ENCODE results near the gene DNM3.

The DNM3 gene

DNA sequence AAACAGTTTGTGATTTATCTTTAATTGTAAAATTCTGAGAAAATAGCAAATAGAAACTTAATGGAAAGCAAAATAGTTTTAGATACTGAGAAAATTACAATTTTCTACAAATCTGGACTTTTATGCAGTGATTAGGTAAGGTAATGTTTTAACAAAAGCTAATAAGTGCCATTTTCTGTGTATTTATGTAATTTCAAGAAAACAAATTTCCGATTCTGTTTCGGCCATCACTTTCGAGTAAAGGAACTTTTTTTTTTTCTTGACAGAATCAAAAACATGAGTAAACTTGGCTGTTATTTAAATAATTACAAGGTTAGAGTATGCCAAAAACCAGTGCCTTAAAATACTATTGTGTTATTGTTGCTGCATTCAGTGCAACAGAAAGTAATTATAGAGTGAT, 298.8 kb downstream of the DNM3 start:
- Histone ChIP-seq H3K9me3 (ENCODE audit: control insufficient read depth in 1 of 2, low read length in 2 of 2) (no peaks in the 10 kb centered on the region), H3K27me3 (ENCODE audit: control insufficient read depth in 1 of 2, insufficient read depth in 2 of 2, low read length in 2 of 2) (no peaks in the 10 kb centered on the region), H3K4me3 (ENCODE audit: low read depth in 1 of 2, low read length in 2 of 2) (no peak overlapping the region), H3K27ac (ENCODE audit: low read depth, low read length) (no peak overlapping the region), H3K4me1 (ENCODE audit: control insufficient read depth in 1 of 2, insufficient read depth in 2 of 2, low read length in 2 of 2) (peaks cover 0 to 1% of the 10 kb centered on the region in 2 donors), H3K9ac (ENCODE audit: low read depth in 1 of 2, low read length in 2 of 2) (no peak overlapping the region), H3K36me3 (ENCODE audit: control insufficient read depth in 1 of 2, insufficient read depth in 2 of 2, low read length in 2 of 2) (no peaks in the 10 kb centered on the region)

DNA sequence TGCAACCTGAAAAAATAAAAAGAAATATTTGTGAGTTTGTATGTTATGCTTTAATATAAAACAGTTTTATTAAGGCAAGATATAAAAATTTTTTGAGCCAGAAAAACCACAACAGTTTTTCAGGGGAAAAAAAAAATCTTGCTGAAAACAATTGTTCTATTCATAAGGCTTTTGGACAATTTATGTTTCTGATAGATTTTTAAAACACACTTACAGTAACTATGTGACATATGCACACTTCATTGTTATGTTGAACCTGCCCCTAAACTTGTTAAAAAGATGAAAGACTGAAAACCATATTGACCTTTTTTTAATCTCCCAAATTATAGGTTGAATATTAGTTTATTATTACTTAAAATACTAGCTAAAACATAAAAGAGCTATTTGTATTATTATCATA, 299.3 kb downstream of the DNM3 start:
- H3K27me3 ChIP-seq (ENCODE audit: control insufficient read depth in 1 of 2, insufficient read depth in 2 of 2, low read length in 2 of 2), result no peaks in the 10 kb centered on the region
- H3K4me3 ChIP-seq (ENCODE audit: low read depth in 1 of 2, low read length in 2 of 2), result no peak overlapping the region
- no peak overlapping the region for H3K9ac ChIP-seq (ENCODE audit: low read depth in 1 of 2, low read length in 2 of 2)
- H3K4me1 ChIP-seq (ENCODE audit: control insufficient read depth in 1 of 2, insufficient read depth in 2 of 2, low read length in 2 of 2), result peaks cover 0 to 6% of the 10 kb centered on the region in 2 donors
- H3K27ac ChIP-seq (ENCODE audit: low read depth, low read length), result no peak overlapping the region
- H3K36me3 ChIP-seq (ENCODE audit: control insufficient read depth in 1 of 2, insufficient read depth in 2 of 2, low read length in 2 of 2), result no peaks in the 10 kb centered on the region
- H3K9me3 ChIP-seq (ENCODE audit: control insufficient read depth in 1 of 2, low read length in 2 of 2), result no peaks in the 10 kb centered on the region

DNA sequence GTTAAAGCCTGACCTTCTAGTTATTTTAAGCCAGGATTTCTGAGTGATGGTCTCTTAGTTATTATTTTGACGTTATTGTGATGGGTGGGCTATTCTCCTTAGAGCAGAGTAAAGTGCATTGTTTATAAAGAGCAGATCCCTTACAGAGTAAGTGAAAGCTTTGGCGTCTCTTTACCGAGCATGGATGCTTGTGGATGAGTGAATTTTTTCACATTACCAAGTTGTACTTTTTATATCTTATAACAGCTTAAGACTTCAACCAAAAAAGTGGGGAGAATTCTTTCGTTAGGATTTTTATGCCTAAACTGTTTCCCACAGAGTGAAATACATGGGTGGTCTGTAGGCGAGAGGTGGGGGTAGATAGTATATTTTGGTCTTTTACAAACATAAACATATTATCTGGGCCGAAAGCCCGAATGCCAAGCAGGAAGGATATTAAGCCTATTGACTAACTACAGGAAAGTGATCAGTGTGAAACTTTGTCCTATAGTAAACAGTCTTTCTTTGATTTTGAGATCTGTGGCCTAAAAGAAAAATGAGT, 300.1 kb downstream of the DNM3 start:
- no peaks in the 10 kb centered on the region for H3K9me3 ChIP-seq (ENCODE audit: control insufficient read depth in 1 of 2, low read length in 2 of 2)
- peak overlapping the region; percentile 13 for H3K27ac ChIP-seq (ENCODE audit: low read depth, low read length)
- no peaks in the 10 kb centered on the region for H3K27me3 ChIP-seq (ENCODE audit: control insufficient read depth in 1 of 2, insufficient read depth in 2 of 2, low read length in 2 of 2)
- H3K36me3 ChIP-seq (ENCODE audit: control insufficient read depth in 1 of 2, insufficient read depth in 2 of 2, low read length in 2 of 2), result no peaks in the 10 kb centered on the region
- H3K4me3 ChIP-seq (ENCODE audit: low read depth in 1 of 2, low read length in 2 of 2), result peak overlapping the region in 1 of 2 donors; percentile 28
- H3K9ac ChIP-seq (ENCODE audit: low read depth in 1 of 2, low read length in 2 of 2), result peak overlapping the region in 1 of 2 donors; percentile 25
- H3K4me1 ChIP-seq (ENCODE audit: control insufficient read depth in 1 of 2, insufficient read depth in 2 of 2, low read length in 2 of 2), result peaks cover 0 to 8% of the 10 kb centered on the region in 2 donors

DNA sequence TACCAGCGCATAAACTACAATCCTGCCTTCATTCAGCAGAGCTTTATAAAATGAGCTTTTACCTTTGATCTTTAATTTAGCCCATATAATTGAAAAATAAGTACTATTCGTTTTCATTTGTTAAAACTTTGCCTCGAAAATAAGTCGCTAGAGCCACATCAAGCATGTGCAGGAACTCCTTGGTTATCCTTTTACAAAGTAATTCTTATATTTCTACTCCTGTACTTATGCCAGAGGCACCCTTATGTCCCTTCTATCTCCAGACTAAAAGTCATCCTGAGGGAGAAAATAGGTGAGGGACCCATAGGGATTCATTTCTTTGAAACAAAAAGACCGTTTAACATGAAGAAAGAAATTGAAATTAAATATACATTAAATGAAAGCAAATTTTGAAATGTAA, 301.0 kb downstream of the DNM3 start:
- Histone ChIP-seq H3K9ac (ENCODE audit: low read depth in 1 of 2, low read length in 2 of 2) (no peak overlapping the region), H3K4me3 (ENCODE audit: low read depth in 1 of 2, low read length in 2 of 2) (peak overlapping the region in 1 of 2 donors; percentile 40)

DNA sequence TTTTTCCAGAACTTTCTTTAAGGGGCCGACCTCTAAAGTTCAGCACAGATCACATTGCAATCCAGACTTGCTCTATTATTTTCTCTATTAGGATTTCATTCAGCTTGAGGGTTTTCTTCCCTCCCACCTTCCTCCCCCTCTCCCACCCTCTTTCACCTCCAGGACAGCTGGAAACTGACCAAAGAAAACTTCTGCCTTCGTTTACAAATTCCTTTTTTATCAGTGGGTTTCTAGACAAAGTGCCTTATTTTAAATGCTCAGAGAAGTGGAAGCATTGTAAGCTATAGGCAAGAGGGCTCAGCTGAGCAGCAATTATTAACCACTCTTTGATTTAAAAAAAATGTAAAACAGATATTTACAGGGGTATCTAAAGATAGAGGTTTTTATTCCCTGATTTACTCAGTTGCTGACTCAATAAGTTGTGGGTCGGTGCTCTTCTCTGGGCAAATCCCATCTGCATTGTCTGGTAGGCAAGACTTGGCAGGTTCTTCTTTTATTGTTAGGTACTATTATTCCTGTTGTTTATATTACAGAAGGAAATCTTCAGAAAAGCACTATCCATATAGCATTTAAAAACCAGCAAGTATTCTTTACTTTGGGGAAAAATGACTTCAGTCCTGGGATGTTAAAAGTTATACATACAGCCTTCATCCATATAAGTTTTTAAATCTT, 302.2 kb downstream of the DNM3 start:
- Histone ChIP-seq H3K4me3 (ENCODE audit: low read depth in 1 of 2, low read length in 2 of 2) (peak overlapping the region; percentile 37 to 46), H3K4me1 (ENCODE audit: control insufficient read depth in 1 of 2, insufficient read depth in 2 of 2, low read length in 2 of 2) (peaks cover 0 to 9% of the 10 kb centered on the region in 2 donors), H3K9ac (ENCODE audit: low read depth in 1 of 2, low read length in 2 of 2) (peak overlapping the region; percentile 27 to 47), H3K27me3 (ENCODE audit: control insufficient read depth in 1 of 2, insufficient read depth in 2 of 2, low read length in 2 of 2) (no peaks in the 10 kb centered on the region), H3K27ac (ENCODE audit: low read depth, low read length) (peak overlapping the region; percentile 31), H3K36me3 (ENCODE audit: control insufficient read depth in 1 of 2, insufficient read depth in 2 of 2, low read length in 2 of 2) (no peaks in the 10 kb centered on the region), H3K9me3 (ENCODE audit: control insufficient read depth in 1 of 2, low read length in 2 of 2) (no peaks in the 10 kb centered on the region)

More for the DNA sequence above, 301.0 kb downstream of the DNM3 start:
- H3K36me3 ChIP-seq (ENCODE audit: control insufficient read depth in 1 of 2, insufficient read depth in 2 of 2, low read length in 2 of 2), result no peaks in the 10 kb centered on the region
- no peak overlapping the region for H3K27ac ChIP-seq (ENCODE audit: low read depth, low read length)
- H3K27me3 ChIP-seq (ENCODE audit: control insufficient read depth in 1 of 2, insufficient read depth in 2 of 2, low read length in 2 of 2), result no peaks in the 10 kb centered on the region
- H3K4me1 ChIP-seq (ENCODE audit: control insufficient read depth in 1 of 2, insufficient read depth in 2 of 2, low read length in 2 of 2), result peaks cover 0 to 8% of the 10 kb centered on the region in 2 donors
- H3K9me3 ChIP-seq (ENCODE audit: control insufficient read depth in 1 of 2, low read length in 2 of 2), result no peaks in the 10 kb centered on the region

DNA sequence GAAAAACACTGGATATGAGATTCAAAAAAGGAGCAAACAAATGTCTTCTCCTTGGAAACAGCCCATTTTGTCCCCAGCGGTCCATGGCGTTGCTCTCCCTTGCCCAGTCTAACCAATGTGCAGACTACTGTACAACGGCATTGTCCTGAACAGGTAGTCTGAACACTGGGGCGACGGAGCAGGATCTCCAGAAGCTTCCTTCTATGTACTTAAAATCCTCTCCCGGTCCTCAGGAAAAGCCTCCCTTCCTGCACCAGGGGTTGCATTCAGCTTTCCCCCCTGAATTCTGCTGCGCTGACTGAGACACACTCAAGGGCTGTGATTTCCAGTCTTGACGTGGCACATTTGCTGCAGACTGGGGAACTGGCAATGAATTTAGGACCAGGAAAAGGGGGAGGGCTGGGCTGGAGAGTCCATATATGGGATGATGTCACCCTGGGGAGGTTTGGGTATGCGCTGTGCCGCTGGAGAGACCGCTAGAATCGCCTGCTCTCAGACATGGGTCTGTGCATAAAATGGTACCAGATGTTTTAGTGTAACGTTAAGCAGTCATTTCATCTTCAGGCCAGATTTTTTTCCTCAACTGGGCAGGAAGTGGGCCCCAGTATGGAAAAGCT, 303.3 kb downstream of the DNM3 start:
- H3K27me3 ChIP-seq (ENCODE audit: control insufficient read depth in 1 of 2, insufficient read depth in 2 of 2, low read length in 2 of 2), result no peaks in the 10 kb centered on the region
- H3K27ac ChIP-seq (ENCODE audit: low read depth, low read length), result peak overlapping the region; percentile 76
- H3K4me1 ChIP-seq (ENCODE audit: control insufficient read depth in 1 of 2, insufficient read depth in 2 of 2, low read length in 2 of 2), result peaks cover 0 to 13% of the 10 kb centered on the region in 2 donors
- peak overlapping the region; percentile 5 to 47 for H3K9ac ChIP-seq (ENCODE audit: low read depth in 1 of 2, low read length in 2 of 2)
- no peaks in the 10 kb centered on the region for H3K36me3 ChIP-seq (ENCODE audit: control insufficient read depth in 1 of 2, insufficient read depth in 2 of 2, low read length in 2 of 2)
- H3K4me3 ChIP-seq (ENCODE audit: low read depth in 1 of 2, low read length in 2 of 2), result peak overlapping the region; percentile 25 to 55
- H3K9me3 ChIP-seq (ENCODE audit: control insufficient read depth in 1 of 2, low read length in 2 of 2), result no peaks in the 10 kb centered on the region

DNA sequence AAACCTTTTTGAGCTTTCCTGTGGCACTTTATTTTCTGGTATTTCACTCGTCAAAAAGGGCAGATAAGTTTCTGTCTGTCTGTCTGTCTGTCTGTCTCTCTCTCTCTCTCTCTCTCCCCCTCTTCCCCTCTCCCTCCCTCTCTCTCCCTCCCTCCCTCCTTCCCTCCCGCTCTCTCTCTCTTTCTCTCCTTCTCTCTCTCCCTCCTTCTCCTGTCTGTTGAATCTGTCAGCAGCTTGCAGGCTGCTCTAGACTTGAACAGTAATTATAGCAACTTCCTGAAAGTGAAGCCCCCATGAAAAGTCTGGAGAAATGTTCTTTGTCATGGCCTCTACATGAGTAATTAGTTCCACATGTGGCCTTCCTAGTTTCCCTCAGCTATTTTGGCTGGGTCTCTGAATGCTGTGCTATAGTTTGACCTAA, 303.9 kb downstream of the DNM3 start:
- H3K27me3 ChIP-seq (ENCODE audit: control insufficient read depth in 1 of 2, insufficient read depth in 2 of 2, low read length in 2 of 2), result no peaks in the 10 kb centered on the region
- H3K9ac ChIP-seq (ENCODE audit: low read depth in 1 of 2, low read length in 2 of 2), result peak overlapping the region in 1 of 2 donors; percentile 37
- H3K36me3 ChIP-seq (ENCODE audit: control insufficient read depth in 1 of 2, insufficient read depth in 2 of 2, low read length in 2 of 2), result no peaks in the 10 kb centered on the region
- peaks cover 0 to 13% of the 10 kb centered on the region in 2 donors for H3K4me1 ChIP-seq (ENCODE audit: control insufficient read depth in 1 of 2, insufficient read depth in 2 of 2, low read length in 2 of 2)
- no peaks in the 10 kb centered on the region for H3K9me3 ChIP-seq (ENCODE audit: control insufficient read depth in 1 of 2, low read length in 2 of 2)
- no peak overlapping the region for H3K4me3 ChIP-seq (ENCODE audit: low read depth in 1 of 2, low read length in 2 of 2)
- peak overlapping the region; percentile 76 for H3K27ac ChIP-seq (ENCODE audit: low read depth, low read length)

DNA sequence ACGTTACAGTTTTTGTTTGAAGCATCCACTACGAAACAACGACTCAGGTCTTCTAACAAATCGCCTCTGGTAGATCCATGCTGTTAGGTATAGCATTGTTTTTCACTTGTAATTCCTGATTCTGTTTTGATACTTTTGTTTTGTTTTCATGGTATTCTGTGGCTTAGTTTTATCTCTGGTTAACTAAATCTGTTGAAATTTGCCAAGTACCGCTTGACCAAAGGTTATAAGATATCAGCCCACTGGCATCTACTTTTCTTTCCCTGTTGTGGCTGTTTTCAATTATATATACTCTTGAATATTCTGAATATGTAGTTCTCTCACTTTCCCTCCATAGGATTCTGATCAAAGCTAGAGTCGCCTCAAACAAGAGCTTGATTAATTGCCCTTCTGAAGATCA, 304.4 kb downstream of the DNM3 start:
- Histone ChIP-seq H3K9me3 (ENCODE audit: control insufficient read depth in 1 of 2, low read length in 2 of 2) (no peaks in the 10 kb centered on the region), H3K27ac (ENCODE audit: low read depth, low read length) (peak overlapping the region; percentile 76), H3K36me3 (ENCODE audit: control insufficient read depth in 1 of 2, insufficient read depth in 2 of 2, low read length in 2 of 2) (no peaks in the 10 kb centered on the region), H3K9ac (ENCODE audit: low read depth in 1 of 2, low read length in 2 of 2) (peak overlapping the region in 1 of 2 donors; percentile 37), H3K4me1 (ENCODE audit: control insufficient read depth in 1 of 2, insufficient read depth in 2 of 2, low read length in 2 of 2) (peaks cover 0 to 13% of the 10 kb centered on the region in 2 donors), H3K4me3 (ENCODE audit: low read depth in 1 of 2, low read length in 2 of 2) (no peak overlapping the region), H3K27me3 (ENCODE audit: control insufficient read depth in 1 of 2, insufficient read depth in 2 of 2, low read length in 2 of 2) (no peaks in the 10 kb centered on the region)

DNA sequence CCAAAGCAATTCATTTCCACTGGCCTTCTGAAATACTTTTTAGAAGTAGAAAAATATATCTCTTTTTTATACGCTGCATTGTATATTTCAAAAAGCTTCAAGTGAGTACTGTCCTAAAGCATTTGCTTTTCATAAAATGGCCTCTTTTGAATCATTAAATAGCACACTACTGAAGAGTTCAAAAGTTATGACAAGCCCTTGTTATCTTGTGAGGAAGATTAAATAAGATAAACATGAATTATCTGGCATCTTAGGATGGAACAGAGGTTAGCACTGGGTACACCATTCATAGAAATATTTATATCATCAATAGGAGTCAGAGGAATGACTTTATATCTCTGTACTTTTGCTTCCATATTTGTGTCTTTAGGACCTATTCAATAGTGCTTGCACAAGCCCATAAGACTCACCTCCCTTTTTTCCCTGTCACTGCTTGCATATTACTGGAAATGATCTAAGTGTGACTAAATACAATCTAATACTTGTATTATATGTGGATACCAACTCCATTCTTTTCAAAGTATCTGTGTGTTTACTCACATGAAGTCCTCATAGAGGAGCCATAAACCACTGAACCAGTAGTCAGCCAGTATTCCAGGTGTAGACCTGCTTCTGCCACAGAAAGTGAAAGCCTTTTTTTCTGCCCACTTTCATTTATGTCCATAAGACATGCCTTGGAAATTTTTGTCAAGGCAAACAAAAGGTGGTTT, 305.0 kb downstream of the DNM3 start:
- no peak overlapping the region for H3K27ac ChIP-seq (ENCODE audit: low read depth, low read length)
- H3K36me3 ChIP-seq (ENCODE audit: control insufficient read depth in 1 of 2, insufficient read depth in 2 of 2, low read length in 2 of 2), result no peaks in the 10 kb centered on the region
- peaks cover 0 to 13% of the 10 kb centered on the region in 2 donors for H3K4me1 ChIP-seq (ENCODE audit: control insufficient read depth in 1 of 2, insufficient read depth in 2 of 2, low read length in 2 of 2)
- no peak overlapping the region for H3K9ac ChIP-seq (ENCODE audit: low read depth in 1 of 2, low read length in 2 of 2)
- H3K27me3 ChIP-seq (ENCODE audit: control insufficient read depth in 1 of 2, insufficient read depth in 2 of 2, low read length in 2 of 2), result no peaks in the 10 kb centered on the region
- H3K4me3 ChIP-seq (ENCODE audit: low read depth in 1 of 2, low read length in 2 of 2), result no peak overlapping the region
- no peaks in the 10 kb centered on the region for H3K9me3 ChIP-seq (ENCODE audit: control insufficient read depth in 1 of 2, low read length in 2 of 2)

DNA sequence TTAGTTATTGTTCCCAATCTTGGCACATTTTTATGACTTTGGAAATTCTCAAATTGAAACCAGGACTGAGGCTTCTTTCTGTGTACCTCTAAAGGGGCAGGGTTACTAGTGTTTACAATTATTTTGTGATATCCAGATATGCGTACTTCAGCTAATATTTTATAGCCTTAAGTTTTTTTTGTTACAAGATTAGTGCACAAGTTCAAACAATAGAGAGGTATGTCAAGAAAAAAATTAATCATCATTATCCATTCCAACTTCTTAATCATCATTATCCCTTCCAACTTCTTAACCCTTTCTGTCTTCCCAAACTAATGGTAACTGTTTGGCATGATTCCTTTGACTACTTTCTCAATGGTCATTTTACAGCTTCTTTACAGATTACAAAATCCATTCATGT, 306.2 kb downstream of the DNM3 start:
- Histone ChIP-seq H3K27ac (ENCODE audit: low read depth, low read length) (no peak overlapping the region), H3K4me3 (ENCODE audit: low read depth in 1 of 2, low read length in 2 of 2) (no peak overlapping the region), H3K36me3 (ENCODE audit: control insufficient read depth in 1 of 2, insufficient read depth in 2 of 2, low read length in 2 of 2) (no peaks in the 10 kb centered on the region), H3K9me3 (ENCODE audit: control insufficient read depth in 1 of 2, low read length in 2 of 2) (no peaks in the 10 kb centered on the region), H3K27me3 (ENCODE audit: control insufficient read depth in 1 of 2, insufficient read depth in 2 of 2, low read length in 2 of 2) (no peaks in the 10 kb centered on the region), H3K4me1 (ENCODE audit: control insufficient read depth in 1 of 2, insufficient read depth in 2 of 2, low read length in 2 of 2) (peaks cover 0 to 13% of the 10 kb centered on the region in 2 donors), H3K9ac (ENCODE audit: low read depth in 1 of 2, low read length in 2 of 2) (no peak overlapping the region)
